DMS 273 (cell line): ENCODE results near the gene KCTD1.
A peak's percentile ranks its signal among the peaks of the same experiment; 100 is the strongest.
"Not testable (repeated sequence)": the region's sequence is repeated elsewhere in the genome, so short reads cannot be mapped to it uniquely, and the experiment has no call there.

Source experiments
- DNase-seq: peaks from one replicate; lab custom pipeline; 2025; ENCODE audit not compliant: unreplicated experiment; lab: John Stamatoyannopoulos, UW

KCTD1 gene

DNA sequence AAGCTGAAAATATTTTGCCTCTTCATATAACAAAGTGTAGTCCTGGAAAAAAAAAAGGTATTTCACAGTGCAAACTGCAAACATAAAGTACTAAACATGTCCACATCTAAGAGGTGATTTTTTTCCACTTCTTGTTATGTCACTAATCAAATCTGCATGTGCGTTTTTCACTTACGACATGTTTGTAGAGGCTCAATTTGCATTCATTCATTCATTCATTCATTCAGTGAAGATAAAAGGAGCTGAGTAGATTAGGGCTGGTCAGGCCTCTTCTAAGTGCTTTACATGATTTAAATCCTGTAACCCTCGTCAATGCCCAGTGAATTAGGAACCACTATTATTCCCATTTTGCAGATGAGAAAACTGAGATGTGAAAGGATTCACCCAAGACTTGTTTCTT lies 88.5 kb downstream of the KCTD1 start:
- no peak for DNase-seq

DNA sequence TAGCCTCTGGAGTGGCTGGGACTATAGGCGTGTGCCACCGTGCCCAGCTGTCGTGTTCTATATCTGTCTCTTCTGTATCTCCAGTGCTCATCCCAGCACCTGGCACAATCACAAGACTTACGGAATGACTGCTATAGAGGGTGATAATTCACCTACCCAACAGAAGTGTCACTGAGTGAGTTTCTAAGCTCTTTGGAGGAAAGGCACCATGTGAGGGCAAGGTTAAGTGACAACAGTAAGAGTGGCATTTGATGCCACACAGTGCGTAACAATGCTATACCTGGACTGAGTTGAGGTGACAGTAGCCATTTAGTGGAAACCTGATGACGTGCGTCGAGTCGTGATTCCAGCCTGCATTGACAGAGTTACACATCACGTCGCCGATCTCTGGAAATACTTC lies 89.0 kb downstream of the KCTD1 start:
- DNase-seq: no peak

DNA sequence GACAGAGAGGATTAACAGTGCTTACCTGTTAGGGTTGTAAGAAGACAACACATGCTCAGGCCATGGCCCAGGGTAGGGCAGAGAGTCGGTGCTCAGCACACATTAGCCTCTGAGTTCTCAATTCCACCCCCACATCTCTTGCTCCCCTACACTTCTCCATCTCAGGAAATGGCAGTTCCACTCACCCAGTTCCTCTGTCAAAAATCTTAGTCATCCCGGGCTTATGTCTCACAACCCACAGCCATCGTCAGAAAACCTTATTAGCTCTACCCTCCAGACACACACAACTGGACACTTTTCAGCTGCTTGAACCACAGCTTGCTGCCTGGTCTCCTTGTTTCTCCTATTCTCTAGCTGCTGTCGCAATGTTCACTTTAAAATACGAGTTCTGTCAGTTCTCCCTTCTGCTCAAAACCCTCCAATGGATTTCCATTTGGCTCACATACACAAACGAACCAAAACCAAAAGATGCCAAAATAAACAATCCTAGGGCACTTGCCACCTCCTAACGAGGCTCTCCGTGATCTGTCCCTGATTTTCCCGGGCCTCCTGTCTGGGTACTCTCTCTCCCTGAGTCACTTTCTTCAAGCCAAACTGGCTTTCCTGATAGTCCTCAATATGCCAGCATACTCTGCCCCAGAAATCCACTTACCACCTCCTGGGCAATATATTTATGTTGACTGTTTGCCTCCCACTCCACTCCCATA lies 89.7 kb downstream of the KCTD1 start:
- DNase-seq: no peak

DNA sequence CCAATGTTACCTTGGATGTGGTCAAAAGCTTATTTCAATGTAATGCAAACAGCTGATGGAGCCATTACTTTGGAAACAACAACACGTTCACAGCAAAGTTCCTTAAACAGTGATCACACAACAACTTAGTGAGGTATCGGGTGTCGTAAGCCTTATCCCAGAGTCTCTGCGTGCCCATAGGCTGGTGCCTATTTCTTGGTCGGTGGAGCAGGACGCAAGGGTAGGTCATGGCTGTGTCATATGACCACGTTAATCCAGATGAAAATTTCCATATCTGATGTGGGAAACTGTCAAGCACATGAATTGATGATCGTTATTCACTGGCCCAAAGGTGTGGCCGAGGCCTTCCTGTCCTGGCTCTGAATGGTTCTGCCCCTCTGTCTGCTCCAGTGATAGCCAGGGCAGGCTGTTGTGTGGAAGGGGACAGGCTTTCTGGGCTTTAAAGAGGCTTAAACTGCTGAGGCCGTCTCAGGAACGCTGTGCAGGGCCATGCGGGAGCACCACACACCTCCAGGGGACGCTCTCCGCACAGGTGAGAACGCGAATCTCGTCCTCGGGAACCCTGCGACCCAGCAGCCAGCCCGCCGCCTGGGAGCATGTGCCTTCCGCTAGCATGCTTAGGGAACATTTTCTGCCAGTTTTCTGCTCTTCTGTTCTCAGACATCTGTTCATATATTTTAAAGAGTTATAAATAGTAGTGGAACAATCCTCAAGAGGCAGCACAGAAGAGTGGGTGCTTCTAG lies 90.6 kb downstream of the KCTD1 start:
- peak; percentile 75 for DNase-seq

DNA sequence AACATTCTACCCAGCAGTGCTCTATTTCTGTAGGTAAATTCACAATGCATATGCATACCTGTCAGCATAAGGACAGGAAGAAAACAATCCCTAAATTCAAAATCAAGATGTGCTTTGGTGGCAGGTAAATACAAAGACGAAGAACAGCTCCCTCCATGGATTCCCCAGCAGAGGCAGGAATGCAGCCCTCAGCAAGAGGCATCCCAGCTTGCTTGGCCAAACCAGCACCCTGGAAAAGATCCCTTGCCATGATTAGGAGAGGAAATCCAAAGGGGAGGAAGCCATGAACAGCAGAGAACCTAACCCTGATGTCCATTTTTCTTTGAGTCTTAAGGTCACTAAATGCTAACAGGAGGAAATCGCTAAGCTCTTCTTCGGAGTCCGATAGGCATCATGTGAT lies 91.2 kb downstream of the KCTD1 start:
- DNase-seq: no peak

DNA sequence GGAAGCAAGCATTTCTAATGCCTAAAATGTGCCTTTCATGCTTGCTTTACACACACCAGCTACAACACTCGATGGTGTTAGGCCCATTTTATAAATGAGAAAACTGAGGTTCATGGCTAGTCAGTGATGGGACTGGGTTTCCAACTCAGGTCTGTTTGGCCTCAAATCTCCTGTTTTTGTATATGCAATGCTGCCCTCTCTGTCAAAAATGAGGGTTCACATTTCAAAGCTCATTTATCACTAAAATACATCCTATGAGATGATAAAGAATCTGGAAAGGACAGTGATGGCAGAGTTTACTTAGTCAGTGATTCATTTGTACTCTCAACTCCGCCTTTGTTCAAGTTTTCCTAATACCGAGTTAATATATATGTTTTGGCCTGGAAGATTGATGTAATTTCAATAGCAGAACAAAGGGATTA lies 92.3 kb downstream of the KCTD1 start:
- DNase-seq: no peak

DNA sequence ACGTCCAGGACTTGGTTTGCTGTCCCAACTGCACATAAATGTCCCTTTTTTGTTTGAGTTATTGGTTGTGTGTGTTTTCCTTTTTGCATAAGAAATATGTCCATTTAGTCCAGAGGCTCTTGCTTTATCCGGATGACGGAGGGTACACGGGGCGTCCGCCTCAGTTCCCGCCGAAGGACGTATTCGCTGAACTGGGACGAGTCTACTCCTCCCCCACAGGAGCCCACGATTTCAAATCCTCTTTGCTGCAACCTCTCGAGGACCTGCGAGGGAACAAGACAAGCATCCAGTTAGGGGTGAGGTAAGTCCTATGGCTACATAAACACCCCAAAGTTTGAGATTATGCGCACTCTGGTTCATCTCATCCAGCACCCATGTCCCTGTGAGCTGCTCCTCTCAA lies 92.7 kb downstream of the KCTD1 start:
- no peak for DNase-seq

DNA sequence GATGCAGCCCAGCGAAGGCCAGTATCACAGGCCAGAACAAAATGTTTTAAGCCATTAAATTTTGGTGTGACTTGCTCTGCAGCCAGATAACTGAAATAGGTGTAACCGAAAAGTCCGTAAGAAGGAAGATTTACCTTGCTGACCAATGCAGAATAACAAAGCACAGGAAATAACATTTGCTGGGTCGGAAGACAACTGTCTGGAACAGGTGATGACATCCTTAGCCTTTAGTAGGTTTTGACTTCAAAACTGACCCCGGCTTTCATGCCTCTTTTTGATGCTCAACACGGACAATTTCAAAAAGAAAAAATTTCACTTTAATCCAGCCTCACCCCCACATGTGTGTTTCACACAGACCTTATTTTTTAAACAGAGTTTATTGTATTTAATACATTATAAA lies 93.7 kb downstream of the KCTD1 start:
- no peak for DNase-seq

DNA sequence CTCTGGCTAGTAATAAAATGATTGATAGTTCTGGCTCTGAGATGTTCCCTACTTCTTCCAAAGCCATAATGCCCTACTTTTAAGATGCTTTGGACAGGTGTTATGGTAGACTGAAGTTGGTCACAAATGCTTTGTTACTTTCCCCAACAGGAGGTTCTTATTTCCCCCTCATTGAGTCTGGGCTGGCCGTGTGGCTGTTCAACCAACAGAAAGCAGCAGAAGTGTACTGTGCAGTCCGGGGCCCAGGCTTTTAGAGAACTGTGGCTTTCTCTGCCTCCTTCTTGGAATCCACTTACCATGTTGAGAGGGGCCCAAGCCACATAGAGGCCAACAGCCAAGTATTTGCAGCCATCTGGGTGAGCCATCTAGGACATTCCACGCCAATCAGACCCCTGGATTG lies 94.2 kb downstream of the KCTD1 start:
- no peak for DNase-seq

DNA sequence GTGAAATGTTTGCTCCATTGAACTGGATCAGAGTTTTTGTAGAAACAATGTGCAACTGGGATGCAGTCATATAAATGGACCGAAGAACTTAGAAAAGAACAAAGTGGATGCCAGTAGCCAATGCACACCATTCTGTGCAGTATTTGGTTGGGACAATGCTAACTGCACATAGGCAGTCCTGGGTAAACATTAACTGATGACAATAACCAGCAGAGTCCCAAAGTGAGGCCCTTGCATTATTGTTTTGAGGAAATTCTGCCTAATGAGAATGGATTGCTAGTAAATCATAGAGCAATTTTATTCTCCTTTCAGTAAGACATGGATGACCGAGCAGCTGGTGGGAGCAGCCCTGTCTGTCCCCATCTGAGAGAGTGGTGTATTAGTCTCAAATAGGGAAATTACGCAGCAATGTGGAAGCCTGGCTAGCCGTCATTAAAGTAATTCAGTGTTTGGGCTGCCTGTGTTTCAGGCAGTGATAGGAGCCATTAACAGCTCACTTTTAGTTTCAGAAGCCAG lies 94.9 kb downstream of the KCTD1 start:
- no peak for DNase-seq

DNA sequence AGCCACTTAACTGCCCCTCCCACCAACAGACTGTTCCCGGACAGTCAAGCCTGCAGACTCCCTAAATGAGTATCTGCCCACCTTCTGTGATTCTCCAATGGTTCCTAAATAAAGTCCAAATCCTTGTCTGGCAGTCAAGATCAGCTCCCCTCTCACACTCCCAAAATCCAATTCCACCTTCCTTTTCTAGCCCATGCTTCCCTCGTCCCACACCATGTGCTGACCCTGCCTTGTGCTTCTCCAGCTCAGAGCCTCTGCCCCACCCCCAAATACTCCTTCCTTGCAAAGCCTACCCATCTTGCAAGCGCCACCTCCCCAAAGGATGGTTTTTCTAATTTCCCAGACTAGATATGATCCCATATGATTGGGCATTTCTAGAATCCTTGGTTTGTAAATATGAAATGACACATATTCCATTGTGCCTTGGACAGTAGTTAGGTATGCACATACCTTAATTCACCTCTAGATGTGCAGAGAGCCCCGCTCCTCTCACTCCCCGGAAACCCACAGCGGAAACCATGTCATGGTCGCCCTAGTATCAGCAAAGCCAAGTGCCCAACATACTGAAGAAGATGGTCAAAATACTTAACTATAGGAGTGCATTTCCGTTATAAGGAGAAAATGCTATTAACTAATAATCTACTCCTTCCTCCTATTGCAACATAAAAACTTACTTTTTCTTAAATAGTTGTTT lies 97.2 kb downstream of the KCTD1 start:
- no peak for DNase-seq

DNA sequence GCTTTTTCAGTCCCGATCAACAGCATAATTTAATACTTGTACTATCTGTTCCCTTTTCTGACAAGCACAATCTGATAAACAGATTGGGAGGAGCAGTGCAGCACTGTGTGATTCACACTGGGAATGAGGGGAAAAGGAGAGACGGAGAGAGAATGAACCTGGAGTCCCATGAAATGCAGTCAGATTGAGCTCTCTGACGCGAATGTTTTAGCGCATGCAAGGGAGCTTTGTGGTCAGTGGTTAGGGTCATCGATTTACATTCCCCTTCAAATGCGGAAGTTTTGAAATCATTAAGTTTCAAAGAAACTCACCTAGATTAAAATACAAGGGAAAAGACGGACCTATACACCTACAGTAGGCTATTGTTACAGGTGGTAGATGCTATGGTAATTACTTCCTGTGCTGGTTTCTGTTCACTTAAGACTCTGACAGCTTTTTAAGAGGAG lies 99.6 kb downstream of the KCTD1 start:
- no peak for DNase-seq

DNA sequence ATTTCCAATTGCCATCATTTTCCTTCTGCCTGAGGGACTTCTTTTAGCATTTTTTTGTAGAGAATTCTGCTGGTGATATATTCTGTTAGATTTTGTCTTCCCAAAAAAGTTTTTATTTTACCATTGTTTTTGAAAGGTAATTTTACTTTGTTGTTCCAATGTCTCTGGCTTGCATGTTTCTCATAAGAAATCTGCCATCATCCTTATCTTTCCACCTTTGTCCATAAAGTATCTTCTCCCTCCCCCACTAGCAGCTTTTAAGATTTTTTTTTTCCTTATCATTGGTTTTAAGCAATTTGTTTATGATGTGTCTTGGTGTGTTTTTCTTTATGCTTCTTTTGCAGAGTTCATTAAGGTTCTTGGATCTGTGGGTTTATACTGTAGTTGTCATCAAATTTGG lies 104.5 kb downstream of the KCTD1 start:
- DNase-seq: no peak

DNA sequence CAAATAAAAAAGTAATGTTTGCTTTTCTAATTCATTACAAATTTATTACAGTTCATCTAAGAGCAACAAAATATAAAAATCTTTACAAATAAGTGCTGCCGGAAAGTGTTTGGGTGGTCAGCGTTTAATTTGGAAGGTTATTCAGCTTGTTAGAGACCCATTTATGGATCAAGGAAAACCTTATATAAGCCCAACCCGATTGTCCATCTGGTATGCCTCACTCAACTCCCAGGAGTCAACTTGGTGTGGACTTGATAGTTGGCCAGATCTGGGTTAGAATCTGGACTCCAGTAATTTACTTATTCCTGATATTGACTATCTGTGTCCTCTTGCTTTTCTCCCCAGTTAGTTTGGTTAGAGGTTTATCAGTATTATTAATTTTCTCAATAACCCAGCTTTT lies 106.2 kb downstream of the KCTD1 start:
- DNase-seq: peak; percentile 25

DNA sequence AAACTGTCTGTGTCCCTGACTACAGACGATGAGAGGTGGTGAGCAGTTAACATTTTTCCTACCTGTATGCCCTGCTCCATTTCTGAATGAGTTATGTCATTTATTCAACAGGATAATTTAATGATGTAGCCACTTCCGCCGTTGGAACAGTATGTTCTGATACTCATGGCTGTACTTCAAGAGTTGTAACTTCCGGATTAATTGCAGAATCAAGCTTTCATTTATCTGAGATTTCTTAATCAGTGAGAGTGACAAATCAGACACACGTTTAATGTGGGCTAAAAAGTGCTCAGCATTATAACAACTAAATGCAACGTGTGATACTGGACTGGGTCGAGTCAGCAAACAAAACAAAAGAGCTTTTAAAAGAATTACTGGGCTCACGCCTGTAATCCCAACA lies 107.7 kb downstream of the KCTD1 start:
- DNase-seq: no peak

DNA sequence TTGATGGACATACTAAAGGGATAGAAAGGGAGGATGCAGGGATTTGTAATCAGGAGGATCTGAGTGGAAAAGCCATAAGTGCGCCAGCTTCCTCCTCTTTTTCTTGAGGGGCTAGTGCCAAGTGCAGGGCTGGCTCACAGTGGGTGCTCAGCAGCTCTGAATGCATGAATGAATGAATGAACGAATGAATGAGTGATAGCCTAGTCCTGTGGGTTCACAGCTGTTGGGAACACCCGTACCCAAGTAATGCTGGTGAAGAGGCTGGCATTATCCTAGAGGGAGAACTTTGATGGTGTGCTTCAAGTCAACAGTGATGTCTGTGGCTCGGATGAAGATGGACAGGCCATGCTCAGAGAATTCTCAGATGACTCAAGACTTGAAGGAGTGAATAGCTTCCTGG lies 108.8 kb downstream of the KCTD1 start:
- no peak for DNase-seq

DNA sequence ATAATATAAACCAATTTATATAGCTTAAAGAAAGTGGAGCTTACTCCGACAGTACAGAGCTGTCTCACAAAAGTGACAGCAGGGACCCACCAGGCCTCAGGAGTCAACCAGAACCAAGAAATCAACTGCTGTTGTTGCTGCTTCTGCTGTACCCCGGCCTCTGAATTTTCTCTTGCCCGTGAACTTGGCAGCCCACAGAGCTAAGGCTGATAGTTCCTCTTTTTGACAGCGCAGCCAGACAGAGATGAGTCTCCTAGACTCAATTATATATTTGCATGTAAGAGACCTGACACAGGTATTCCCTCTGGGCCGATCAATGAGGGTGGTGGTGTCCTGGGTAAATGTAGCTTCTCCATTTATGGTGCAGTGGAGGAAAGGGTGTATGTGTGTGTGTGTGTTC lies 109.4 kb downstream of the KCTD1 start:
- no peak for DNase-seq

DNA sequence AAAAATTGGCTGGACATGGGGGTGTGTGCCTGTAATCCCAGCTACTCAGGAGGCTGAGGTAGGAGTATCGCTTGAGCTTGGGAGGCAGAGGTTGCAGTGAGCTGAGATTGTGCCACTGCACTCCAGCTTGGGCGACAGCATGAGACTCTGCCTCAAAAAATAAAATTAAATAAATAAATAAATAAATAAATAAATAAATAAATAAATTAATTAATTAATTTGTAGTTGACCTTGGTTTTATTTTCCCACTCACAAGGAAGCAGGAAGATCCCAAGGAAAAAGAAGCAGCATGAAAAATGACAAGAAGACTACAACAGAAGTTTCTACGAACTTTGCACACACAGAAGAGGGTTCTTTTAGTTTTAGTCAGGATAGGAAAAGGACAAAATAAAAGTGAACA lies 110.7 kb downstream of the KCTD1 start:
- DNase-seq: not testable (repeated sequence)

DNA sequence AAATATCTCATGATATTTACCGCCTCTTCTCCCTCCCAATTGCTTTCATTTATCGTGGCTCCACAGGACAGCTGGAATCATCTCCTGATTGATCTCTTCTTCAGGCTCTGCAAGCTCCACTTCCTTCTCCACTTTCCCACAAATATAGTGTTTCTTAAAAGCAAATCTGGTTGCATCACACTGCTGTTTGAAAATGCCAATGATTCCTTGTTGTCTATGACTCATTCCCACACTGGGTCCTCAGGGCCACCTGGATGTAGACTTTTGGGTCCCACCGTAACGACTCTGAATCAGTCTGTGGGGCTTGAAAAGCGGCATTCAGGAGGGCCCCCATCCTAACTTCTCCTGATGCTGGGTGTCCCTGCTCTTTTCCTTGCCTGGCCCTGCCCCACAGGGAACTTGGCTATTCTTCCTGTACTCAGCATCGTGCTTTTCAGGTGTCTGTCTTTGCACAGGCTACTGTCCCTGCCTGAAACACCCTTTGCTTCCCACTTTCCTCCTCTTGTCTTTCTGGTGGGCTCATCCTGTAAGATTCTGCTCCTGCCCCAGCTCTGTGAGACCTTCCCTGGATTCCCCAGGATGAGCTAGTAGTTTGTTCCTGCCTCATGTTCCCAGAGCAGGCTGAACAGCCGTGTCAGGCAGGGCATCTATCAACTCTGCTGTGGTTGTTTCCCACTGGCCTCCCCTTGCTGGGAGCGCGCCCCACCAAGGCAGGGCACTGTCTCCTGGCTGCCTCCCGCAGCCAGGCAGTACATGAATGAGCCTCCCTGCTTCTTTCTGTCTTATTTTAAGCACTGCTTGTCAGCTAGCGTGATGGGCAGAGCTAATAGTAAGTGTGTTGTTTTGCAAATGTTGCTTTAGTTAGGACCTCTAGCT lies 111.9 kb downstream of the KCTD1 start:
- no peak for DNase-seq

DNA sequence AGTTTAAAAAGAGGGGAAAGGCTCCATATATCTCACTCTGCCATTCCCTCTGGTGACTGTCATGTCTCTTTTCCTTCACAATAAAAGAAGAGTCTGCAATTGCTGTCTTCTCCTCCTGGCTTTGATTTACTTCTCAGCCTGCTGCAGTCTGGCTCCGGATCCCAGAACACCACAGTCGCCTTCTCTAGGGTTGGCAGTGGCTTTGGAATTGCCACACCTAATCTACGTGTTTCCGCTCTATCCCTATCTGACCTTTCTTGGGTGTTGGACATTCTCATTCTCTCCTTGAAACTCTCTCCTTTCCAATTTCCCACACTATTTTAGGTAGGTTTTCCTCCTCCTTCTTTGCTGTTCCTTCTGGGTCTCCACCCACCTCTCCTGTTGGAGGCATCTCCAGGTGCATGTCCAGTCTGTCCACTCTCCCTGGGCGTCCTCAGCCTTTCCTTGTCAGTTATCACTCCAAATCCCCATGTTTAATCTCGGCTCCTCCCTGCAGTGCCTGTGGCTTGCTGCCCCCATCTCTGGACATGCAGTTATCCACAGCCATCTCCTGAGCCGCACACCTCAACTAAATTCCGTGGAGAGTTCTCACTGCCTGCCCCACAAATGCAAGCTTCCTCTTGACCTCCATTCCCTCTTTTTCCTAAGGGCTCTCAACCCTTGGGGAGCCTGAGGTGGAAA lies 112.8 kb downstream of the KCTD1 start:
- no peak for DNase-seq
